ENCODE data around the gene TBC1D25. TPM values are rescaled to one million over a fixed set of nuclear protein-coding genes. Genes with fewer than 3 reads are reported as not detected.
A peak's percentile ranks its signal among the peaks of the same experiment; 100 is the strongest.

Gene TBC1D25
- total and polyA plus RNA-seq, 9 donors, result 3.9 to 10.8 (median 9.0) TPM

GRCh38 chrX:48504261-48504660 lies 35.3 kb upstream of the TBC1D25 start:
- no peak overlapping the region for H3K27ac ChIP-seq (ENCODE audit: low read length)
- H3K27me3 ChIP-seq (ENCODE audit: control insufficient read depth, insufficient read depth, low read length), result peaks cover 2% of the 10 kb centered on the region
- no peaks in the 10 kb centered on the region for H3K36me3 ChIP-seq (ENCODE audit: control insufficient read depth, insufficient read depth, low read length)
- peaks cover 3% of the 10 kb centered on the region for H3K4me1 ChIP-seq (ENCODE audit: control insufficient read depth, insufficient read depth, low read length)
- DNase-seq, result no peak
- H3K4me3 ChIP-seq (ENCODE audit: low read length), result no peak overlapping the region
- peaks cover 3% of the 10 kb centered on the region for H3K9me3 ChIP-seq (replicated peaks; ENCODE audit: control insufficient read depth, low read depth, low read length)
- WGBS (ENCODE audit: insufficient coverage), result 90% methylated on average over 2 of the region's 7 CpGs

DNA sequence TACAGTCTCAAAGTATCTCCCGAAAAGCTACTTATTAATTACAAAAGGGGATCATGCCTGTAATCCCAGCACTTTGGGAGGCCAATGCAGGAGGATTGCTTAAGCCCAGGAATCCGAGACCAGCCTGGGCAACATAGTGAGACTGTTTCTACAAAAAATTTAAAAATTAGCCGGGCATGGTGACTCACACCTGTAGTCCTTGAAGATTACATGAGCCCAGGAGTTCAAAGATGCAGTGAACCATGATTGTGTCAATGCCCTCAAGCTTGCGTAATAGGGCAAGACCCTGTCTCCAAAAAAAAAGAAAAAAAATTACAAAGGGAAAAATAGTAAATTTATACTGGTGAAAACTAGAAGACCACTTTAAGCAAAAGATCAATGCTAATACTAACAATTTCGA lies 34.0 kb upstream of the TBC1D25 start:
- no peak overlapping the region for H3K27ac ChIP-seq (ENCODE audit: low read length)
- H3K36me3 ChIP-seq (ENCODE audit: control insufficient read depth, insufficient read depth, low read length), result no peaks in the 10 kb centered on the region
- peaks cover 3% of the 10 kb centered on the region for H3K9me3 ChIP-seq (replicated peaks; ENCODE audit: control insufficient read depth, low read depth, low read length)
- no peak for DNase-seq
- WGBS (ENCODE audit: insufficient coverage), result 80% methylated on average over 2 of the region's 5 CpGs
- peaks cover 7% of the 10 kb centered on the region for H3K4me1 ChIP-seq (ENCODE audit: control insufficient read depth, insufficient read depth, low read length)
- no peak overlapping the region for H3K4me3 ChIP-seq (ENCODE audit: low read length)
- H3K27me3 ChIP-seq (ENCODE audit: control insufficient read depth, insufficient read depth, low read length), result no peaks in the 10 kb centered on the region

GRCh38 chrX:48507246-48507645 lies 32.3 kb upstream of the TBC1D25 start:
- DNase-seq, result no peak
- H3K4me3 ChIP-seq (ENCODE audit: low read length), result no peak overlapping the region

DNA sequence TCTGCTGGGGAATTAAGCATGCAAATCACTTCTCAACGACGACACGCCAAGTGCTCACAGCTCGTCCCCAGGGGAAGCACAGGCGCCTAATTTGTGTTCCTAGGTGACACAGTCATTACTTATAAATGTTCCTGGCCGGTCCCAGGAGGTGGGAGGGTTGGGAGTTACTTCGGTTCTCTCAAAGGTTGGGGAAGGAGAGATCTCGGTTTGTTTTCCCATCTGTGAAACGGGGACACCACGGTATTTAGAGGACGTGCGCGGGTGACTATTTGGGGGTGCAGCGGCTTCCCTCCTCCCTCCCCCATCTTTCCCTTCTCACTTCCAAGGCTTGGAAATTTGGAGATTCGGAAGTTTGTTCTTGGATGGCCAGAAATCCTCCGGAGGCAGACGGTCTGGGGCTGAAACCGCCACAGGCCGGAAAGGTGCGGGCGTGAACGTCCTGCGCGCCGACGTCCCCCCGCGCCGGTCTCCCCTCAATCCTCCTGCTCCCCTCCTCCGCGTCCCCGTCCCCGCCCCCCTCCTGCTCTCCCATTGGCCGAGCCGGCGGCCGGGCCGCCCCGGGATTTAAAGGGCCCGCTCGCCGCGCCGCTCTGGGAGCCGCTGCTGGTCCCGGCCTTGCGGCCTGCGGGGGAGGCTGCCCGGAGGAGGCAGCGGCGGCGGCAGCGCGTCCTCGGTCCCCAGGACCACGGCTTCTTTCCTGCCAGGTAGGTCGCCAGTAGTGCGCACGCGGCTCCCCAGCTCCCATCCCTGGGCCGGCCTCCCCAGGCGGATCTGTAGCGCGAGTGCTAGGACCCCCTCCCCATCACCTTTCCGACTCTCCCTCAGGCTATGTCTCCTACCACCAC lies 30.9 kb upstream of the TBC1D25 start, which contains the start of gene PORCN:
TSS of gene PORCN (plus strand) at position 593 of the 845 bp plus-strand sequence. CDS start 829 bp downstream, outside the sequence.
- 39% methylated on average over 49 of the region's 65 CpGs for WGBS (ENCODE audit: insufficient coverage)

More at GRCh38 chrX:48507246-48507645, 32.3 kb upstream of the TBC1D25 start:
- no peak overlapping the region for H3K27ac ChIP-seq (ENCODE audit: low read length)
- H3K27me3 ChIP-seq (ENCODE audit: control insufficient read depth, insufficient read depth, low read length), result no peaks in the 10 kb centered on the region
- 69% methylated on average over 2 of the region's 5 CpGs for WGBS (ENCODE audit: insufficient coverage)
- H3K36me3 ChIP-seq (ENCODE audit: control insufficient read depth, insufficient read depth, low read length), result no peaks in the 10 kb centered on the region
- H3K4me1 ChIP-seq (ENCODE audit: control insufficient read depth, insufficient read depth, low read length), result peaks cover 7% of the 10 kb centered on the region
- peaks cover 3% of the 10 kb centered on the region for H3K9me3 ChIP-seq (replicated peaks; ENCODE audit: control insufficient read depth, low read depth, low read length)

DNA sequence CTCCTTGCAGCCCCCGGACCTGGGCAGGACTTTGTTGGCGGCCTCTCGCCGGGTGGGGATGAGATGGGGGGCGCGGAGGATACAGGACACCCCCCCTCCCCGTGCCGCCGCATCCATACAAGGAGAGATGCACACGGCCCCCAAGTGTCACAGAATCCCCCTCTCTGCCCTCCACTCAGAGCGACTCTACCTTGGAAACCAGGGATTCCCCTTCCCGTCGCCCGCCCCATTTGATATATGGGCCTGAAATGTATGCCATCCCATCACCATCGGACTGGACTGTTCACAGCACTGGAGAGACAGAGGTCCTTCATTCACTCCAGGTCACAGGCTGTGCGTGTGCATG lies 30.3 kb upstream of the TBC1D25 start:
- Histone ChIP-seq H3K9me3 (replicated peaks; ENCODE audit: control insufficient read depth, low read depth, low read length) (peaks cover 3% of the 10 kb centered on the region), H3K4me3 (ENCODE audit: low read length) (peak overlapping the region; percentile 70), H3K36me3 (ENCODE audit: control insufficient read depth, insufficient read depth, low read length) (no peaks in the 10 kb centered on the region), H3K4me1 (ENCODE audit: control insufficient read depth, insufficient read depth, low read length) (peaks cover 7% of the 10 kb centered on the region), H3K27me3 (ENCODE audit: control insufficient read depth, insufficient read depth, low read length) (no peaks in the 10 kb centered on the region), H3K27ac (ENCODE audit: low read length) (no peak overlapping the region)
- WGBS (ENCODE audit: insufficient coverage), result 42% methylated on average over 16 of the region's 16 CpGs
- DNase-seq, result no peak

More for the DNA sequence above, 30.9 kb upstream of the TBC1D25 start, which contains the start of gene PORCN:
- no peaks in the 10 kb centered on the region for H3K36me3 ChIP-seq (ENCODE audit: control insufficient read depth, insufficient read depth, low read length)
- peaks cover 7% of the 10 kb centered on the region for H3K4me1 ChIP-seq (ENCODE audit: control insufficient read depth, insufficient read depth, low read length)
- H3K27ac ChIP-seq (ENCODE audit: low read length), result peak within 1 kb of the TSS; percentile 51
- peak within 1 kb of the TSS; percentile 70 for H3K4me3 ChIP-seq (ENCODE audit: low read length)
- DNase-seq, result peak; percentile 82
- H3K27me3 ChIP-seq (ENCODE audit: control insufficient read depth, insufficient read depth, low read length), result no peaks in the 10 kb centered on the region
- peaks cover 3% of the 10 kb centered on the region for H3K9me3 ChIP-seq (replicated peaks; ENCODE audit: control insufficient read depth, low read depth, low read length)

DNA sequence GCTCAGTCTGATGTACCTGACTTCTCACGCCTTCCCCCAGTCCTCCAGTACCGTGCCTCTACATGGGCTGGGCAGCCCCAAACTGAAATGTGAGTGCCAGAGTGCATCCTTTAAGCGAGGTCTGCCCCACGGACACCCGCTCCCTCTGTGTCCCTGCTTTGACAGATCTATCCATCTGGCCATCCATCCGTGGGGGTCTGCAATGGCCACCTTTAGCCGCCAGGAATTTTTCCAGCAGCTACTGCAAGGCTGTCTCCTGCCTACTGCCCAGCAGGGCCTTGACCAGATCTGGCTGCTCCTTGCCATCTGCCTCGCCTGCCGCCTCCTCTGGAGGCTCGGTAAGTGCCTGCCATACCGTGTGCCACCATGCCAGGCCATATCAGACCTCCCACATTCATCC lies 29.9 kb upstream of the TBC1D25 start:
- Histone ChIP-seq H3K9me3 (replicated peaks; ENCODE audit: control insufficient read depth, low read depth, low read length) (peaks cover 3% of the 10 kb centered on the region), H3K27ac (ENCODE audit: low read length) (no peak overlapping the region), H3K4me1 (ENCODE audit: control insufficient read depth, insufficient read depth, low read length) (peaks cover 7% of the 10 kb centered on the region), H3K36me3 (ENCODE audit: control insufficient read depth, insufficient read depth, low read length) (no peaks in the 10 kb centered on the region), H3K27me3 (ENCODE audit: control insufficient read depth, insufficient read depth, low read length) (no peaks in the 10 kb centered on the region), H3K4me3 (ENCODE audit: low read length) (peak overlapping the region; percentile 70)
- WGBS (ENCODE audit: insufficient coverage), result 53% methylated on average over 11 of the region's 11 CpGs
- DNase-seq, result no peak

- H3K4me3 ChIP-seq (ENCODE audit: low read length), result no peak overlapping the region
- peaks cover 7% of the 10 kb centered on the region for H3K4me1 ChIP-seq (ENCODE audit: control insufficient read depth, insufficient read depth, low read length)
- H3K27me3 ChIP-seq (ENCODE audit: control insufficient read depth, insufficient read depth, low read length), result no peaks in the 10 kb centered on the region
- H3K36me3 ChIP-seq (ENCODE audit: control insufficient read depth, insufficient read depth, low read length), result no peaks in the 10 kb centered on the region
- 57% methylated on average over 4 of the region's 4 CpGs for WGBS (ENCODE audit: insufficient coverage)
- H3K9me3 ChIP-seq (replicated peaks; ENCODE audit: control insufficient read depth, low read depth, low read length), result peaks cover 3% of the 10 kb centered on the region
- no peak for DNase-seq
- no peak overlapping the region for H3K27ac ChIP-seq (ENCODE audit: low read length)
Measured at GRCh38 chrX:48511560-48511959, 28.0 kb upstream of the TBC1D25 start.

- H3K4me3 ChIP-seq (ENCODE audit: low read length), result no peak overlapping the region
- WGBS (ENCODE audit: insufficient coverage), result 84% methylated on average over 8 of the region's 20 CpGs
- no peaks in the 10 kb centered on the region for H3K36me3 ChIP-seq (ENCODE audit: control insufficient read depth, insufficient read depth, low read length)
- H3K27ac ChIP-seq (ENCODE audit: low read length), result no peak overlapping the region
- H3K27me3 ChIP-seq (ENCODE audit: control insufficient read depth, insufficient read depth, low read length), result no peaks in the 10 kb centered on the region
- peaks cover 7% of the 10 kb centered on the region for H3K4me1 ChIP-seq (ENCODE audit: control insufficient read depth, insufficient read depth, low read length)
- peaks cover 3% of the 10 kb centered on the region for H3K9me3 ChIP-seq (replicated peaks; ENCODE audit: control insufficient read depth, low read depth, low read length)
- no peak for DNase-seq
Measured at GRCh38 chrX:48512371-48512935, 27.1 kb upstream of the TBC1D25 start.

- Histone ChIP-seq H3K27ac (ENCODE audit: low read length) (no peak overlapping the region), H3K4me3 (ENCODE audit: low read length) (no peak overlapping the region), H3K4me1 (ENCODE audit: control insufficient read depth, insufficient read depth, low read length) (peaks cover 4% of the 10 kb centered on the region), H3K27me3 (ENCODE audit: control insufficient read depth, insufficient read depth, low read length) (no peaks in the 10 kb centered on the region), H3K36me3 (ENCODE audit: control insufficient read depth, insufficient read depth, low read length) (no peaks in the 10 kb centered on the region), H3K9me3 (replicated peaks; ENCODE audit: control insufficient read depth, low read depth, low read length) (no peaks in the 10 kb centered on the region)
- WGBS (ENCODE audit: insufficient coverage), result 40% methylated on average over 1 of the region's 4 CpGs
- DNase-seq, result no peak
Measured at GRCh38 chrX:48513670-48514069, 25.8 kb upstream of the TBC1D25 start.

GRCh38 chrX:48514126-48514806 lies 25.2 kb upstream of the TBC1D25 start:
- DNase-seq, result no peak
- 86% methylated on average over 10 of the region's 16 CpGs for WGBS (ENCODE audit: insufficient coverage)
- H3K27me3 ChIP-seq (ENCODE audit: control insufficient read depth, insufficient read depth, low read length), result no peaks in the 10 kb centered on the region
- no peaks in the 10 kb centered on the region for H3K9me3 ChIP-seq (replicated peaks; ENCODE audit: control insufficient read depth, low read depth, low read length)
- peaks cover 4% of the 10 kb centered on the region for H3K4me1 ChIP-seq (ENCODE audit: control insufficient read depth, insufficient read depth, low read length)
- no peak overlapping the region for H3K27ac ChIP-seq (ENCODE audit: low read length)
- no peak overlapping the region for H3K4me3 ChIP-seq (ENCODE audit: low read length)
- H3K36me3 ChIP-seq (ENCODE audit: control insufficient read depth, insufficient read depth, low read length), result no peaks in the 10 kb centered on the region

Data from muscle of leg (tissue), 11 donors.